GM18867 (cell line): ENCODE measurements around the gene TMPRSS7.
"Not testable (repeated sequence)": the region's sequence is repeated elsewhere in the genome, so short reads cannot be mapped to it uniquely, and the experiment has no call there.

Experiments used
- ATAC-seq: cut with Tn5 transposase; IDR thresholded peaks from one replicate; pipeline ENCODE4 v1.9.1; 2021; ENCODE audit warnings: mild to moderate bottlenecking, moderate library complexity; ENCODE audit not compliant: unreplicated experiment

TMPRSS7 gene

DNA sequence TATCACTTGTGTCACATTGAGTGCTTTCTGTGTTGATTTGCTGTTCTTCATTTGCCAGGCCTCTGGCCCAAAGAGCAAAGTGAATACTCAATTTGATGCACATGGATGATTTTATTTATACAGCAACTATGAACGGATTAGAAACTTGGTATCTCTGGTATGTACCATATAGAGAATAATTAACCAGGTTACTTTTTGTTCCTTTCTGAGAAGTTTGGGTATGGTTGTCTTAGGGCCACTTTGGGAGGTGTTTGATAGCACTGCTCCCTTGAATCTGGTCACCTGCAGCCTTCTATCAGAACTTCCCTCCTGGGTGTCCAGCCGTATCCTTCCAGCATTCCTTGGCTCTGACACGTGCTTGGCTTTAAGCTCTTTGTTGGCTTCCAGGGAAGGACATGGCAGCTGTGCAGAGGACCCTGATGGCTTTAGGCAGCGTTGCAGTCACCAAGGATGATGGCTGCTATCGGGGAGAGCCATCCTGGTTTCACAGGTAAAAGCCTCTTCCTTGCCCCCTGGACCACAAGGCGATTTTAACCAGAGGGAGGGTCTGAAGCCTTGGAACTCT lies 23.1 kb upstream of the TMPRSS7 start:
- no peak for ATAC-seq

GRCh38 chr3:112012205-112012992 lies 22.1 kb upstream of the TMPRSS7 start:
- ATAC-seq, result no peak

GRCh38 chr3:112013058-112013783 lies 21.3 kb upstream of the TMPRSS7 start:
- ATAC-seq, result peak; percentile 91

- ATAC-seq, result peak; percentile 20
Measured at GRCh38 chr3:112013784-112014143, 20.8 kb upstream of the TMPRSS7 start.

DNA sequence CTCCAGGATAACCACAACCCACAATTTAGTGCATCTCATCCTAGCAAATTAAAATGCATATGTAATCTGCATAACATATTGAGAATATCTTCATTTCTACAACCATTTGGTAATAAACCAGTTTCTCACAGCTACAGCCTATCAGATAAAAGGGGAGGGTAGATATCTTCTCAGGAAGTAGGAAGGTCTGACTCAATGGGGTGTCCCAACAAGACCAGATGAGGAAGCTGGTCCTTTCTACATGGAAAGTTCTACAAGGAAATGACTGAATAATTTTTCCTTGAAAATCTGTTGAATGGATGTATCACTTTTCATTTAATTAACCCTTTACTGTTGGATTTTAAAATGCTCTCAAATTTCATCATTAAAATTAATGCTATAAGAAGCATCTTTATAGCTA lies 17.4 kb upstream of the TMPRSS7 start:
- no peak for ATAC-seq

DNA sequence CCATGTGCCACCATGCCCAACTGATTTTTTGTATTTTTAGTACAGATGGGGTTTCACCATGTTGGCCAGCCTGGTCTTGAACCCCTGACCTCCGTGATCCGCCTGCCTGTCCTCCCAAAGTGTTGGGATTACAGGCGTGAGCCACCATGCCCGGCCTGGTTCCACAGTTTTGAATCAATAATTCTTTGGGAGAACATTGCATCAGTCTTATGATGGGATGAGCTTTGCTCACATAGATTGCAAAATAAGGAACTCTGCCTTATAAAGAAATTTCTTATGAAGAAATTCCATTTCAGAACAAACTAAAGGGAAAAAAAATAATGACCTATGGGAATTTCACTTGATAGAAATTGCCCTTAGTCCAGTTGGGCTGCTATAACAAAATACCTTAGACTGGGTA lies 15.8 kb upstream of the TMPRSS7 start:
- ATAC-seq, result no peak

GRCh38 chr3:112019716-112020115 lies 14.8 kb upstream of the TMPRSS7 start:
- ATAC-seq, result no peak

DNA sequence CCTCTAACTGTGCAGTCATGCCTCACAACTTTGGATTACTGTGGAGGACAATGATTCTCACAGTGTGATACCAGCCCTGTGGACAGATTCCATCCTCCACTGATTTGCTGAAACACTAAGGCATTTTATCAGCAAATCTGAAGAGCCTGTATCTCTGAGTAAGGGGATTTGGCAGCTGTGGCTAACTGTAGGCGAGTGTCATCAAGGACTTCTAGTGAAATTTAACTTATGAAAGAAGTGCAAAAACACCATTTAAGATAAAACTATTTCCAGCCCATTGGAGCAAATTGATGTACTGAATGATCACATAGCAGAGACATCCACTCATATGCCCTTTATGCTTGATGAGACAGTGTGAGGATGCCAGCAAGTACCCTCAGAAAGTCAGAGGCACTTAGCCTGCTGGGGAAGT lies 13.9 kb upstream of the TMPRSS7 start:
- no peak for ATAC-seq

GRCh38 chr3:112027142-112027541 lies 7.4 kb upstream of the TMPRSS7 start:
- ATAC-seq, result no peak

DNA sequence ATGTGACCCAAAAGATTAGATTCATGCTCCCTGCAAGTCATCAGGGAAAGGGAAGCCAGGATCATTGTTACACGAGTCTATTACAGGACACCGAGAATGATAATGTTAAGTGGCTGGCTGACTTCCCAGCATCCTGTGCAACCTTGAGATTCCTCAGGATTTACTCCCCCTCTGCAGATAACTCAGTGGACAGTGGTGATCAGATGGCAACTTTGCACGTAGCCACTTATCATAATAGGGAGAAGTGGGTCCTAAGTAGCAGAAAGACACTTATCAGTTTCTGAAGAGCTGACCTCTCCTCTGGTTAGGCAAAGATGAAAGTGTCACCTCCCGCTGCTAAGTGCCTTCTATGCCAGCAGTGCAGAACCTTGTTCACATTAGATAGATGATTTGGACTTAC lies 6.7 kb upstream of the TMPRSS7 start:
- ATAC-seq, result no peak

- ATAC-seq, result no peak
Measured at GRCh38 chr3:112030901-112031300, 3.6 kb upstream of the TMPRSS7 start.

DNA sequence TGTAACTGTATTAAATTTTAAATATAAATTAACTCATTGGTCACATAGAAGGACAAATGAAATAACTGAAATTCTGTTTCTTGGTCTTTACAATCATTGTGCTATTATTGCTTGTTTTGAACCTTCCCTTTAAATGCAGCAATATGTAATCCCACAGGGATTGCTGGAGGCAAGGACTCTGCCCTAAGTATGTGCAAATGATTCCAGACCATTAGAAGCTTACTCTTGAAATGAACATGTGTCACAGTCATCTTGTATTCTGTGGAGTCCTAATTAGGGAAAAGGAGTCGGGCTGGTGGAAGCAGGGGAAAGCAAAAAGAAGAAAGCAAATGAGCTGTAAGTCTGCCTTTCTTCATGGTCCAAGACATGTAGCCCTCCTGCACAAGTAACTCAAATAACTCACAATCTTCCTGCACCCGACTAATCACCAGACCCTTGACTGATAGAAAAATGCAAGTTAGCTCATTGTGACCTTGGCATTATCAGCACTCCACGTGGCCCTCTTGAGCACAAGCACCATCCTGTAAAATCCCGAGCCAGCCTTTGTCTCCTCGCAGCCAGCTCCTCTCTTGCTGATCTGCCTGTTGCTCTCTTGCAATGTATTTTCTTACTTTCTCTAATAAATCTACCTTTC lies 2.3 kb upstream of the TMPRSS7 start:
- no peak for ATAC-seq

GRCh38 chr3:112035241-112035640 lies 705 bp downstream of the TMPRSS7 start:
- ATAC-seq, result no peak

- not testable (repeated sequence) for ATAC-seq
Measured at GRCh38 chr3:112037194-112037593, 2.7 kb downstream of the TMPRSS7 start.

DNA sequence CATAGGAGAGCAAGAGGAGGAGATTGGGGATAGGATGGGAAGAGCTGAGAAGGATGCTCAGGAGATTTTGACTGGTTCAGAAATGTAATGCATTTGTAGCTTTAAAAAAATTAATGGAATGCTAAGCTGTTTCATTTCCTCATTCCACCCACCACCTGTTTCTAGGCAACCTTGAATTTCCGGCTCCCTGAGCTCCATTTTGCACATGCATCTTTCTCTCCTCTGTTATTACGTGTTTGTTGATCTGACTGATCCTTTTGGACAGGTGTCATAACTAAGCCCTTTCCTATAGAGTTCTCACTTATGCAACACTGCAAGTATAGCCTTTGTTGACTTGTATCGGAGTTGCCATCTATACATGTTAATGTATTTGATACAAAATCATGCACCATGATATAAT lies 4.3 kb downstream of the TMPRSS7 start:
- ATAC-seq, result no peak

DNA sequence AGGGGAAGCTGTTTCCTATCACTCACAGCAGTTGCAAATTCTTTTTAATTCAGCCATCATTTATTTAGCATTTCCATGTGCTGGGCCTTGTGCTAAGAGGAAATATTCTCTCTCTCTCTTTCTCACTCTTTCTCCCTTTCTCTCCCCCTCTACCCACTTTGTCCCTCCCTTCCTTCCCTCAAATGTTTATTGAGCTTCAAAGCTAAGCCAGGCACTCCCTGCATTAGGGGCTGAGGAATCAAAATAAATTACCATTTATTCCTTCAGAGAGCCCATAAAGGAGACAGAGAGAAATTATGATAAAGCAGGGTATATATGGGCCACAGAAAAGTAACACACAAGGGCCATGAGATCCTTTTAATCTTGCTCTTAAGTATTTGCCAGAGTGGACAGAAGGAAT lies 6.8 kb downstream of the TMPRSS7 start:
- ATAC-seq, result no peak

- ATAC-seq, result no peak
Measured at GRCh38 chr3:112042842-112043280, 8.3 kb downstream of the TMPRSS7 start.

- ATAC-seq, result peak; percentile 96
Measured at GRCh38 chr3:112043621-112044201, 9.2 kb downstream of the TMPRSS7 start.

- no peak for ATAC-seq
Measured at GRCh38 chr3:112046599-112046998, 12.1 kb downstream of the TMPRSS7 start.

DNA sequence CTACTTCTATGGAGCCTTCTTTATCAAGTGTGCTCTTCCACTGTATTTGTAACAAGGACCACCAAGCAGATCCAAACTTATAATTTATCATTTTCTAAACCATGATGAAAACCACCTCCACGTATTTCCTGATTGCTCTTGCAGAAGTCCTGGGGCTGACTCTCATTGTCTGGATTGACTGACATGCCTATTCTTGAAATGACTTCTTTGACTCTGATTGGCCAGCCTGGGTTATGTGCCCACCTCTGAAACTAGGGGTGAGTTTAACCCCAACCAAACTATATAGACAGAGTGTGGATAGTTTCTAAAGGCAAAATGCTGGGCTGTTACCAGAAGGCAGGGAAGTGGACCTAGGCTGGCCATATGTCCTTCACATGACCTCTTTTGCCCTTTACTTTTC lies 12.7 kb downstream of the TMPRSS7 start:
- no peak for ATAC-seq

DNA sequence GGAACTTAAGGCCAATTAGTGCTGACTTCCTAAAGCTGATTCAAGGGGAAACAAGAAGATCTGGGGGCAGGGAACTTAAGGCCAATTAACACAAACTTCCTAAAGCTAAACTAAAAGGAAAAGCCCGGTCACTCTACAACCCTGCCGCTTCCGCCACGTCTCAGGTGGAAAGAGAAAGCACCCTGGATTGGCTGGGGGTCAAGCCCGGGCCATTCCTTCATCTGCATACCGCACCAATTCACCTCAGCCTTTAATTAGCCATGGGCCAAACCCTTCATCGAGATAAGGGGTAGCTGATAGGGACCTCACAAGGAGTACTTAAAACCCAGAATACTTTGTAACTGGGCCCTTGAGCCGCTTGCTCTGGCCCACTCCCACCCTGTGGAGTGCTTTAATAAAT lies 14.4 kb downstream of the TMPRSS7 start:
- ATAC-seq, result no peak
